BE2C (cell line): ENCODE data around the gene PRKX.
"Not testable (repeated sequence)": the region's sequence is repeated elsewhere in the genome, so short reads cannot be mapped to it uniquely, and the experiment has no call there.

Experiments
- DNase-seq: peaks from one replicate; pipeline ENCODE4 v3.0.0-alpha.2; 2020
- H3K27me3 ChIP-seq: fragments of 250-450 bp; sonication (Bioruptor Pico); 2 replicates; pipeline ENCODE4 v1.5.1; 2020; ENCODE audit warnings: mild to moderate bottlenecking
- H3K36me3 ChIP-seq: fragments of 250-450 bp; sonication (Bioruptor Pico); 2 replicates; pipeline ENCODE4 v1.5.1; 2020; ENCODE audit warnings: mild to moderate bottlenecking
- H3K4me1 ChIP-seq: fragments of 250-450 bp; sonication (Bioruptor Pico); 2 replicates; pipeline ENCODE4 v1.5.1; 2020
- H3K4me3 ChIP-seq: 2 replicates; pipeline ENCODE4 v1.5.1; 2011; ENCODE audit warnings: low read depth, low read length
- H3K9me3 ChIP-seq: fragments of 250-450 bp; sonication (Bioruptor Pico); 2 replicates; pipeline ENCODE4 v1.5.1; 2020
- CTCF ChIP-seq: IDR thresholded peaks from 2 replicates; pipeline ENCODE4 v1.5.1; 2012; ENCODE audit warnings: mild to moderate bottlenecking, low read depth, low read length

PRKX gene

DNA sequence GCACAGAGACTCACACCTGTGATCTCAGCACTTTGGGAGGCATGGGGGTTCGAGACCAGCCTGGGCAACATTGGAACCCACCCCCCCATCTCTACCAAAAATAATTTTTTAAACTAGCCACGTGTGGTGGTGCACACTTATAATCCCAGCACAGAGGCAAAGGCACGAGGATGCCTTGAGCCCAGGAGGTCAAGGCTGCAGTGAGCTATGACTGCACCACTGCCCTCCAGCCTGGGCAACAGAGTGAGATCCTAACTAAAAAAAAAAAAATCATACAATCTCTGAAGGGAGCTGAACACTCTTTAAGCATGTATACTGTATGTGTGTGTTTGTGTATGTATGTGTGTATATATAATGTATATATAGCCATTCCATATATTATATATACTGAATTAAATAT is 2.5 kb upstream of the PRKX start:
- DNase-seq = no peak
- no peaks in the 10 kb centered on the region for H3K36me3 ChIP-seq
- H3K4me3 ChIP-seq = no peak overlapping the region
- no peaks in the 10 kb centered on the region for H3K27me3 ChIP-seq
- no peak for TF ChIP-seq CTCF
- no peaks in the 10 kb centered on the region for H3K4me1 ChIP-seq
- no peaks in the 10 kb centered on the region for H3K9me3 ChIP-seq

DNA sequence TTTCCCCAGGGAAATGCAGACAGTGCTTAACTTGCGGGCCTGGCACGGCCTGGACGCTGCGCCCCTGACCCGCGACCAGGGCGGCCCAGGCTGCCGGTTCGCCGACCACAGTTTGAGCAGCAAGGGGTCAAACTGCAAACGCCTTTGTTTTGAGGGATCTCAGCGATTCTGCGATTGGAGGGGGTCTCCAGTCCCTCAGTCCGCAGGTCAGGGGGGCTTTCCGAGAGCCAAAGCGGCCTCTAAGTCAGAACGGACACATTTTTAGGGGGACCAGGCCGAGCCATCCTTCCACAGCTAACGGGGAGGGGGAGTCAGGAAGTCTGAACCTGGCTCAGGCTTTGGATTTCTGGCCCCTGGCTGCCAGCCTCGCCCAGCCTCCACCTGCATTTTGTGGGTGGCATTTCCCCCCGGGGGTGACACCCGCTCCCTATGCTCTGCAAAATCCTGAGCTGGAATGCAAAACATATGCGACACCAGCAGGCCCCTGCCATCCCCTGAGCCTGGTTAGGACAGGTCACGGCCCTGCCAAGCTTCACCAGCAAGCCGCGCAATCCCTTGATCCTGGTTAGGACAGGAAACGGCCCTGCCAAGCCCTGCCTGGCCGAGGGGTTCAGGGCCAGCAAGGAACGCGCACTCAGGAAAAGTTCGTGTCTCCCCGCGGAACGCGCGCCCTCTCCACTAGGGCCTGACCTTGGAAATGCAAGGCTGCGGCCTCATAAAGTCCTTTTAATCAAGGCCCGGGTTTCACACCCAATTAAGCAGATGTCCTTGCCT is 1.4 kb upstream of the PRKX start:
- not testable (repeated sequence) for DNase-seq, H3K4me1 ChIP-seq, H3K9me3 ChIP-seq, H3K36me3 ChIP-seq, H3K27me3 ChIP-seq, H3K4me3 ChIP-seq

DNA sequence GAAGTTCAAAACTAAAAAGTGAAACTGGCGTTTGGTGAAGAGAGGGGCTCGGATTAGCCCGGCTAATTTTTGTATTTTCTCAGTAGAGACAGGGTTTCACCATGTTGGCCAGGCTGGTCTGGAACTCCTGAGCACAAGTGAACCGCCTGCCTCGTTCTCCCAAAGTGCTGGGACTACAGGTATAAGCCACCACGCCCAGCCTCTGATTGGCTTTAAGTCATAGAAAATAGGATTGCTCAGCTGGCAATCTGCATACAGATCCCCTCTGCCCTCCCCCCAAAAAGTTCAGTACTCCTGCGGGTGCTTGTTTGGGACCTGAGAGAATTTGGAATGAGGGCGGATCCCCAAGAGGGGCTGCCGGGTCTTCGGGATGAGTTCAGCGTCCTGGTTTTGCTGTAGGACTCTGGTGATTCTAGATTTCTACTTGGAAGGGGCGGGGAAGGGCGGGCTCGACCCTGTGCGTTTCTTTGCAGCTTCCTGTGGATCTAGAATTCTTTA is 537 bp upstream of the PRKX start:
- no peak for DNase-seq
- Histone ChIP-seq H3K4me3 (peak overlapping the region; percentile 49), H3K36me3 (no peaks in the 10 kb centered on the region), H3K27me3 (no peaks in the 10 kb centered on the region), H3K4me1 (no peaks in the 10 kb centered on the region), H3K9me3 (no peaks in the 10 kb centered on the region)
- TF ChIP-seq CTCF = no peak

GRCh38 chrX:3712870-3713224 is 602 bp downstream of the PRKX start:
- peak overlapping the region; percentile 60 for H3K4me3 ChIP-seq

GRCh38 chrX:3712051-3712869 is 1.2 kb downstream of the PRKX start:
- H3K9me3 ChIP-seq = no peaks in the 10 kb centered on the region
- H3K36me3 ChIP-seq = no peaks in the 10 kb centered on the region
- no peaks in the 10 kb centered on the region for H3K27me3 ChIP-seq
- peak; percentile 9 for DNase-seq
- TF ChIP-seq CTCF = no peak
- H3K4me3 ChIP-seq = peak overlapping the region; percentile 60
- no peaks in the 10 kb centered on the region for H3K4me1 ChIP-seq

More at GRCh38 chrX:3712870-3713224, 602 bp downstream of the PRKX start:
- no peaks in the 10 kb centered on the region for H3K36me3 ChIP-seq
- no peak for DNase-seq
- no peak for TF ChIP-seq CTCF
- H3K9me3 ChIP-seq = no peaks in the 10 kb centered on the region
- H3K4me1 ChIP-seq = no peaks in the 10 kb centered on the region
- H3K27me3 ChIP-seq = no peaks in the 10 kb centered on the region

- H3K36me3 ChIP-seq = no peaks in the 10 kb centered on the region
- H3K4me3 ChIP-seq = peak overlapping the region; percentile 60; the same call in 1 of the 2 replicates
- no peaks in the 10 kb centered on the region for H3K4me1 ChIP-seq
- no peaks in the 10 kb centered on the region for H3K9me3 ChIP-seq
- no peak for DNase-seq
- H3K27me3 ChIP-seq = no peaks in the 10 kb centered on the region
- TF ChIP-seq CTCF = no peak
Measured at GRCh38 chrX:3711331-3711917, 2.0 kb downstream of the PRKX start.

DNA sequence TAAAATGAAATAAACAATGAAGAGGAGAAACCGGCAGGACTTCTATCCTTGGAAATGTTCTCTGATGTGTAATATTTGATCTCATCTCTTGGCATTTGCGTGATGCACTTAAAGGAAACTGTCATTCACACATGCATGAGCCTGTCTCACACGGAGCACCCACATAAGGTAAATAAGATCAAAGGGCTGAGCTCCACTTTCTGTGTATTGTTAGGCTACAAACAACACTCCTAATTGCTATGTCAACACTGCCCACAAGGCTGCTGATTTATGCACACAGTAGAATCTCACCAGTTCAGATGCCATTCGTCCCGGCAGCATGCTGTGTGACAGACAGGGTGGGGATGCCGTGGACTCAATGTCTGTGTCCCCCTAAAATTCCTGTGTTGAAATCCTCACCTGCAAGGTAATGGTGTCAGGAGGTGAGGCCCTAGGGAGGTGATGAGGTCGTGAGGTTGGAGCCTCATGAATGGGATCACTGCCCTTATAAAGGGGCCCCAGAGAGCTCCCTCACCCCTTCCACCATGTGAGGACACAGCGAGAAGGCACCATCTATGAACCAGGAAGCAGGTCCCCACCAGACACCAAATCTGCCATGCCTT is 5.7 kb downstream of the PRKX start:
- H3K27me3 ChIP-seq, H3K4me3 ChIP-seq, H3K4me1 ChIP-seq, DNase-seq, H3K36me3 ChIP-seq, H3K9me3 ChIP-seq: not testable (repeated sequence)
